SK-N-MC (cell line): ENCODE measurements around the gene PAFAH2.

Experiments
- EZH2 ChIP-seq: fragments of 200-600 bp; sonication (generic); IDR thresholded peaks from one replicate; pipeline ENCODE4 v1.6.1; 2017; ENCODE audit warnings: antibody characterized with exemption
- POLR2AphosphoS5 ChIP-seq: IDR thresholded peaks from 2 replicates; pipeline ENCODE4 v1.6.1; 2012; ENCODE audit warnings: mild to moderate bottlenecking, low read depth, low read length, borderline replicate concordance

GRCh38 chr1:26044971-26045721, 47.3 kb upstream of the PAFAH2 start:
- no peak for TF ChIP-seq EZH2
- no peak for TF ChIP-seq POLR2AphosphoS5
